Panc1 (cell line): Measurements from ENCODE around the gene ZNF780B. TPM values are rescaled to one million over a fixed set of nuclear protein-coding genes. Genes with fewer than 3 reads are reported as not detected.

ENCODE experiments used
- ATAC-seq: fragments of 200-7000 bp; cut with Tn5 transposase; 2 replicates; pipeline ENCODE4 v1.9.1; 2020; ENCODE audit warnings: mild to moderate bottlenecking, moderate library complexity
- BruUV-seq: library from RNA; stranded (reverse); fragments of 400-500 nt; replicated peaks from 2 replicates; lab custom pipeline; 2021; lab: Mats Ljungman, UMichigan
- CTCF ChIA-PET: fragments of 300-600 bp; sonication (Branson Sonifier 250); formaldehyde crosslinking; loops from one replicate; lab custom pipeline; 2022; ENCODE audit warnings: antibody characterized with exemption; lab: Charles Lee
- POLR2A ChIA-PET: fragments of 300-600 bp; sonication (Branson Sonifier 250); formaldehyde crosslinking; loops from one replicate; lab custom pipeline; 2022; ENCODE audit warnings: antibody characterized with exemption; lab: Charles Lee
- DNase-seq: peaks from one replicate; pipeline ENCODE4 v3.0.0-alpha.2; 2010; ENCODE audit warnings: low read depth, low spot score
- H3K27ac ChIP-seq: 2 replicates; pipeline ENCODE4 v1.5.1; 2011; ENCODE audit warnings: mild to moderate bottlenecking, low read length, inconsistent platforms
- H3K27me3 ChIP-seq: fragments of 200-500 bp; sonication (Bioruptor generic); 2 replicates; pipeline ENCODE4 v1.6.0; 2014; ENCODE audit warnings: low read length, inconsistent platforms; ENCODE audit not compliant: control insufficient read depth, insufficient read depth
- H3K36me3 ChIP-seq: fragments of 200-500 bp; sonication (Bioruptor generic); 2 replicates; pipeline ENCODE4 v1.5.1; 2014; ENCODE audit warnings: inconsistent platforms, mild to moderate bottlenecking, low read length, moderate library complexity; ENCODE audit not compliant: control insufficient read depth, insufficient read depth
- H3K4me1 ChIP-seq: 2 replicates; pipeline ENCODE4 v1.5.1; 2011; ENCODE audit warnings: inconsistent platforms, mild to moderate bottlenecking, low read length, moderate library complexity; ENCODE audit not compliant: control insufficient read depth, insufficient read depth
- H3K4me3 ChIP-seq, 2 experiments: 2 replicates each; pipeline ENCODE4 v1.5.1; 2011 to 2012; ENCODE audit warnings: low read depth in 2 of 2, low read length in 2 of 2, mild to moderate bottlenecking in 2 of 2, inconsistent platforms in 1 of 2, moderate library complexity in 1 of 2
- H3K9me3 ChIP-seq: fragments of 200-500 bp; sonication (Bioruptor generic); 2 replicates; pipeline ENCODE4 v1.5.1; 2014; ENCODE audit warnings: low read depth, mild to moderate bottlenecking, inconsistent platforms, low read length, moderate library complexity; ENCODE audit not compliant: control insufficient read depth, insufficient read depth
- CTCF ChIP-seq: fragments of 450-650 bp; IDR thresholded peaks from 2 replicates; pipeline ENCODE4 v1.5.1; 2017; ENCODE audit warnings: mild to moderate bottlenecking
- POLR2AphosphoS5 ChIP-seq: IDR thresholded peaks from 2 replicates; pipeline ENCODE4 v1.6.1; 2012; ENCODE audit warnings: mild to moderate bottlenecking, low read depth, low read length, moderate library complexity
- REST ChIP-seq, 2 experiments: IDR thresholded peaks; 2 replicates each; pipeline ENCODE4 v1.6.1; 2011 to 2012; ENCODE audit warnings: low read depth in 2 of 2, control low read depth in 1 of 2, low read length in 1 of 2, mild to moderate bottlenecking in 1 of 2, moderate library complexity in 1 of 2; ENCODE audit not compliant: insufficient read depth in 1 of 2
- SIN3A ChIP-seq: IDR thresholded peaks from 2 replicates; pipeline ENCODE4 v1.6.1; 2012; ENCODE audit warnings: low read depth, mild to moderate bottlenecking, low read length, moderate library complexity, borderline replicate concordance; ENCODE audit not compliant: insufficient read depth
- TCF7L2 ChIP-seq: IDR thresholded peaks from 2 replicates; pipeline ENCODE4 v1.6.1; 2011; ENCODE audit warnings: mild to moderate bottlenecking, low read depth, low read length, inconsistent platforms
- in situ Hi-C: cut with HindIII; loops from 2 replicates; pipeline ENCODE4 v1.10.0; 2016; ENCODE audit warnings: low sequenced_read_pairs, low pct_unique_long_range_greater_than_20kb
- intact Hi-C: fragments of 100-400 bp; cut with micrococcal nuclease; formaldehyde crosslinking; loops from one replicate; pipeline ENCODE4 v1.10.0; 2022; ENCODE audit not compliant: unreplicated experiment
- total RNA-seq: library from RNA; stranded (reverse); gene quantifications from one replicate; pipeline ENCODE4 v1.2.1, GENCODE V29; 2021; ENCODE audit not compliant: unreplicated experiment

ZNF780B gene
- total RNA-seq, 1 experiment from 2014 or later: 237 TPM

DNA sequence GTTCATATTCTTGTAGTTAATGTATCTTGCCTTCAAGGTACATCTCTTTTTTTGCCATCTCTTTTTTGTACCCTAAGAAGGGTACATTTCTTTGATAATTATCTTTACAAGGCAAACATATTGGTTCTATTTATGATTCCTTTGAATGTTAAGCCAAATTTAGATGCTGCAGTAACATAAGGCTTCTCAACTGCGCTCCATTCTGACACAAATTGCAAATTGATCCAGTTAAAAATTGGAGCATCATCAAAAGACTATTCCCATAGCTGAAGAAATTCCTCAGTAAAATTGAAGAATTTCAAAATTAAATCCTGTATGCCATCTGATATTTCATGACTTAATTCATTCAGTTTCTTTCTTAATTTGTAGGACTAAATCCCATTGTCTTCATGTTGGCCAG, 37.4 kb upstream of the ZNF780B start:
- Histone ChIP-seq H3K4me3 (no peak overlapping the region), H3K27me3 (no peaks in the 10 kb centered on the region; the same call in 1 of the 2 replicates), H3K36me3 (no peaks in the 10 kb centered on the region), H3K9me3 (peaks cover 39% of the 10 kb centered on the region; the same call in 1 of the 2 replicates), H3K27ac (no peak overlapping the region), H3K4me1 (peaks cover 15% of the 10 kb centered on the region)
- POLR2A ChIA-PET: interaction anchor here (0.6 to 4.1 kb wide), 8 partner anchors 8 to 300 kb away, joined by 3 to 35 read pairs (median 4); partner anchors contain the start of genes PSMC4 and ZNF780B
- DNase-seq: no peak
- in situ Hi-C loops: loop anchor here (5.0 kb wide), 7 partner anchors 36 to 251 kb away; partner anchors contain the start of genes MAP3K10 and ZNF780B
- no peak for TF ChIP-seq REST (IDR thresholded peaks at IDR 0.05; ENCODE audit: insufficient read depth in 1 of 2, low read depth in 2 of 2, low read length in 1 of 2)
- TF ChIP-seq POLR2AphosphoS5: no peak
- no peak for TF ChIP-seq CTCF
- no peak for TF ChIP-seq TCF7L2
- no peak for TF ChIP-seq SIN3A
- ATAC-seq: no peak
- intact Hi-C loops: no loop called here
- no TSS peak for BruUV-seq
- CTCF ChIA-PET: interaction anchor here (0.6 to 1.4 kb wide), 3 partner anchors 12 to 1026 kb away, joined by 4 to 6 read pairs (median 5); no protein-coding TSS in a partner anchor

- Histone ChIP-seq H3K9me3 (peaks cover 47% of the 10 kb centered on the region; the same call in 1 of the 2 replicates), H3K36me3 (no peaks in the 10 kb centered on the region), H3K27ac (peak overlapping the region; percentile 83), H3K4me1 (peaks cover 15% of the 10 kb centered on the region), H3K4me3 (peak overlapping the region; percentile 36 to 48), H3K27me3 (no peaks in the 10 kb centered on the region; the same call in 1 of the 2 replicates)
- CTCF ChIA-PET: interaction anchor here (0.5 to 2.2 kb wide), 10 partner anchors 48 to 299 kb away, joined by 3 to 24 read pairs (median 6); partner anchors contain the start of genes FBL and PSMC4
- ATAC-seq: no peak; the same call in 1 of the 2 replicates
- TSS peak; percentile 97 for BruUV-seq
- in situ Hi-C loops: loop anchor here (5.0 kb wide), 7 partner anchors 34 to 249 kb away; partner anchors contain the start of genes MAP3K10 and ZNF780B
- TF ChIP-seq CTCF (no peak), SIN3A (no peak), TCF7L2 (no peak), POLR2AphosphoS5 (no peak), REST (IDR thresholded peaks at IDR 0.05; ENCODE audit: insufficient read depth in 1 of 2, low read depth in 2 of 2, low read length in 1 of 2) (no peak)
- intact Hi-C loops: no loop called here
- POLR2A ChIA-PET: interaction anchor here (0.5 to 4.1 kb wide), 20 partner anchors 10 to 561 kb away, joined by 3 to 35 read pairs (median 4); partner anchors contain the start of genes AKT2, PSMC4, ZNF546 and ZNF780B
- DNase-seq: no peak
Observed at GRCh38 chr19:40091205-40092129, 35.4 kb upstream of the ZNF780B start.
